ENCODE results near the gene UNC5B.
"Not testable (repeated sequence)": the region's sequence is repeated elsewhere in the genome, so short reads cannot be mapped to it uniquely, and the experiment has no call there.

UNC5B gene

DNA sequence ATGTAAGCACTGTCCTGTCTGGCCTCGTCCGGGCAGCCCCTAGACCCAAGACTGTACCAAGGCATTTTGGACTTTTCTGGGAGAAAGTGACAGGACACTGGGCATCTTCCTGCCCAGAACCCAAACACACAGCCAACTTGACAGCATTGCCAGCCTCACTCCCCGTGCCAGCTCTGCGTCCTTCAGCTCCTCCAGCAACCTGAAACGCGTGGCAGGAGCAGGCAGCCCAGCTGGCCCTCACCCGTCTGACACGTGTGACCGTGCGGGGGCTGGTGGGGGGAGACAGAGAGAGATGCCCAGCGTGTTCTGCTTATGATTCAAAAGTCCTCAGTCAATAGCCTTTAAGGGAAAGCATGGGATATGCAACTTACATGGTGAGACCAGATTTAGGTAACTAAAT lies 56.4 kb downstream of the UNC5B start:
- DNase-seq (ENCODE audit: low spot score), result no peak
- Histone ChIP-seq H3K27ac (peak overlapping the region in 1 of 2 donors; percentile 74), H3K4me3 (no peak overlapping the region)
- TF ChIP-seq CTCF (IDR thresholded peaks at IDR 0.05), result no peak

DNA sequence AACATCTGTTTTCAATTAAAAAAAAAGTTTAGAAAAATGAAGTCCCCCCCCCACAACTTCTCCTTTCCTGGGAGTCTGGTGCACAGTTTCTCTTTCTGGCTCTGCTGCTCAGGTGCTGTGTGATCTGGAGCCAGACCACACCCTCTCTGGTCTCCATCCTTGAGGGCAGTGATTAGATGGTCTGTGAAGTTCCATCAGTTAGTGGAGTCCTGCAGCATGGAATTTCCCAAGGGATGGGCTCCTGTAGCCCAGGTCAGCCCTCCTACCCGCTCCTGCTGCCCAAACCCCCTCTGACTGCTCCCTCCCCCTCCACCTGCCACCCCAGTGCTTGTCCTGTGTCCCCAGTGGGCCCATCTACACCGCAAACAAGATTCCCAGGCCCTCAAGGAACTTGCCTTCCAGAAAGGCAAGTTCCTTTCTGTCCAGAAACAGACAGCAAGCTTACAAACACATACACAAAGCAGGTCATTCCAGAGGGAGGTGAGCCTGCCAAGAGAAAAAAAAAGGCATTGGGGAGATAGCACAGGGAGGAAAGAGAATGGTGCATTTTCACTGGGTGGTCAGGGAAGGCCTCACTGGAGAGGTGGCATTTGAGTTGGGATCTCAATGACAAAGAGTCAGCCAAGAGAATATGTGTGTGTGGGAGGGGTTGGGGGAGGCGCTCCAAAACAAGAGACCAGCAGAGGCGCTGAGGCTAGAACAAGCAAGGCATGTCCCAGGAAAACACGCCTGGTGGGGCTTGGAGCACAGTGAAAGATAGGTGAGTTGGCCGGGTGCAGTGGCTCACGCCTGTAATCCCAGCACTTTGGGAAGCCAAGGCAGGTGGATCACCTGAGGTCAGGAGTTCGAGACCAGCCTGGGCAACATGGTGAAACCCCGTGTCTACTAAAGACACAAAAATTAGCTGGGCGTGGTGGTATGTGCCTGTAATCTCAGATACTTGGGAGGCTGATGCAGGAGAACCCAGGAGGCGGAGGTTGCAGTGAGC lies 57.2 kb downstream of the UNC5B start:
- no peak for TF ChIP-seq CTCF (IDR thresholded peaks at IDR 0.05)
- no peak for DNase-seq (ENCODE audit: low spot score)
- Histone ChIP-seq H3K4me3 (no peak overlapping the region), H3K27ac (no peak overlapping the region)

- peak; percentile 27 for TF ChIP-seq CTCF (IDR thresholded peaks at IDR 0.05)
- H3K4me3 ChIP-seq, result no peak overlapping the region
- DNase-seq (ENCODE audit: low spot score), result no peak
- H3K27ac ChIP-seq, result no peak overlapping the region
These were observed 58.2 kb downstream of the UNC5B start for GRCh38 chr10:71270301-71271220.

DNA sequence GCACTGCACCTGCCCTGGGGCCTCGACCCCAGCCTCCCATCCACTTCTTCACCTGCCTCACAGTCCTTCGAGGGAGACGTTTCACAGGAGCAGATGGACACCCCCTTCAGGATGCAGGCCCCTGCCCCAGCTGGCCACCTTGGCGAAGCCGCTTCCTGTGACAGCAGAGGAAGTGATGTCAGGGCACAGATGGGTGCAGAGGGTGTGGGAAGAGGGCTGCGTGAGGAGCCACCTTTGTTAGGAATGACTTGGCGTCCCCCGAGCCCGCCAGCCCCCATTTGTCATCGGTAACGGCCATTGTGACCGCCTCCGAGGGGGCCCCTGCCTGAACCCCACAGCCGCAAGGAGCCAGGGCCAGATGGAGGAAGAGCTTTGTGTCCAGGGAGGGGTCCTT lies 59.3 kb downstream of the UNC5B start:
- Histone ChIP-seq H3K4me3 (no peak overlapping the region), H3K27ac (no peak overlapping the region)
- DNase-seq (ENCODE audit: low spot score), result no peak
- no peak for TF ChIP-seq CTCF (IDR thresholded peaks at IDR 0.05)

GRCh38 chr10:71272056-71272771 lies 59.8 kb downstream of the UNC5B start:
- TF ChIP-seq CTCF (IDR thresholded peaks at IDR 0.05), result no peak
- no peak overlapping the region for H3K4me3 ChIP-seq
- no peak overlapping the region for H3K27ac ChIP-seq
- DNase-seq (ENCODE audit: low spot score), result no peak

- not testable (repeated sequence) for H3K4me3 ChIP-seq; H3K27ac ChIP-seq; DNase-seq (ENCODE audit: low spot score)
These were observed 60.6 kb downstream of the UNC5B start for GRCh38 chr10:71272974-71273373.

- no peak overlapping the region for H3K27ac ChIP-seq
- H3K4me3 ChIP-seq, result no peak overlapping the region
- TF ChIP-seq CTCF (IDR thresholded peaks at IDR 0.05), result no peak
- no peak for DNase-seq (ENCODE audit: low spot score)
These were observed 61.1 kb downstream of the UNC5B start for GRCh38 chr10:71273506-71273905.
